GM19043 (cell line): ENCODE results near the gene SLC22A4.

ENCODE experiments used
- ATAC-seq: cut with Tn5 transposase; IDR thresholded peaks from one replicate; pipeline ENCODE4 v1.9.1; 2021; ENCODE audit warnings: low read depth; ENCODE audit not compliant: unreplicated experiment

Gene SLC22A4

GRCh38 chr5:132388244-132389050, 94.3 kb downstream of the SLC22A4 start:
- no peak for ATAC-seq

- ATAC-seq = no peak
These were observed 94.8 kb downstream of the SLC22A4 start for GRCh38 chr5:132389051-132389331.

- no peak for ATAC-seq
These were observed 95.5 kb downstream of the SLC22A4 start for GRCh38 chr5:132389585-132390286.

DNA sequence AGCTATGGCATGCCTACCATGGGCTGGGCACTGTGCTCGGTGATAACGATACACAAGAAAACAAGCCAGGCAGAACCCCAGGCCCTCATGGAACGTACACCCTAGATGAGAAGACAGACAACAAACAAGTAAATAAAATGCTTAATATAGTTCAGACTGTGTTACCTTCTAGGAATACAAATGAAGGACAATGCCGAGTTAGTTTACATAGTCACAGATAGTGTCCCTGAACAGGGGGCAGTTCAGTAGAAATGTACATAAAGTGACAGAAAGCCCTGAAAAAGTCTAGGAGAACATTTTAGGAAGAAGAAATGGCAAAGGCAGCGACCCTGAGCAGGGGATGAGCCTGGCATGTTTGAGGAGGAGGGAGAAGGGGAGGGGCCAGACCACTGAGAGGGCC, 97.1 kb downstream of the SLC22A4 start:
- ATAC-seq = no peak

DNA sequence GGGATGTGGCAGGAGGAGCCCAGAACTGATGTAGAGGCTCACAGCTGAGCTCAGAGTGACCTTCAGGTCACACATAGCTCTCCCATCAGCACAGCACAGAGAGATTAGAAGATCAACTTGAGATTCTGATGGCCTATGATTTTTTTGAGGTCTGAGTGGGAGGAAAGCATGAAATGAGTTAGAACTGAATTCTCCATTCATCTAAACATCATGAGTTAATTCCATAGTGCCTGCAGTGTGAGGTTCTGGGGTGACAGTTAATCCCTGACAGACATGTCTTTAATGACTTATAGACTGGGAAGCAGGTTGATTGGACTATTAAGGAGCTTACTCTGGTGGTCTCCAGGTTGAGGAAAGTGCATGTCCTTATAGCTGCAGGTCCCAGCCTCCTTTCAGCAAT, 97.7 kb downstream of the SLC22A4 start:
- no peak for ATAC-seq

GRCh38 chr5:132392411-132392810, 98.2 kb downstream of the SLC22A4 start:
- no peak for ATAC-seq

DNA sequence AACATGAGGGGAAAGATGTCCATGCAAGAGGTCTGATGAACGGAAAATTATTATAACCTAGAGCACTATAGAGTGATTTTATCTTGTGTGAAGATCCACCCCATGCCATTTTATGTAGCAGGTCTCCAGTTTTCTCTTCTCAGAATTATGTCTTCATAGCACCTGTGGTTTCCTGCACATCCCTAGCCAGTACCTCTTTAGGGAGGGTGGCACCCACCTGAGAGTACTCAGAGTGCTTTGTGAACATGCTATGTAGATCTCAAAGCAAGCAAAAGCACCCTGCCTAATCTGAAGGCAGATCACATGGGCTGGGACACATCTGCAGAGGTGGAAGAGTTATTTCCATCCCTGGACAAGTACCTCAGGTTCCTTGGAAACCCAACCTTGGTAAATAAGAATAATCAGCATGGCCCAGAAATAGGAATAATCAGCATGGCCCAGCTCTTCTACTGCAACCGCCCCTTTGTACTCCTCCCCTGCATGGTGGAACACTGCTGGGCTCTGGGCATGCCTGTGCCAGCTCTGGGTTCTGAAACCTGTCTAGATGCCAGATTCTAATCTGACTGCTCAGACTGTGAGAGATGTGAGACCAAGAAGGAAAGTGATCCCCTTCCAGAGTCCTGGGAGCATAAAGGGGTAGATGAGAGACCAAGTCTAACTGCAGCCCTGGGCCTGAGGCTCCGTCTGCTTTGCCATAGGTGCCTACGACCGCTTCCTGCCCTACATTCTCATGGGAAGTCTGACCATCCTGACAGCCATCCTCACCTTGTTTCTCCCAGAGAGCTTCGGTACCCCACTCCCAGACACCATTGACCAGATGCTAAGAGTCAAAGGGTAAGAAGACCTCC, 99.0 kb downstream of the SLC22A4 start:
- ATAC-seq = no peak
